Muscle of leg (tissue), 11 donors: ENCODE results near the gene JAG2. TPM values are rescaled to one million over a fixed set of nuclear protein-coding genes. Genes with fewer than 3 reads are reported as not detected.

ENCODE experiments used
- DNase-seq: peaks from one replicate; pipeline ENCODE4 v3.0.0; 2013
- H3K27ac ChIP-seq: one replicate; pipeline ENCODE4 v1.5.1; 2013; ENCODE audit warnings: mild to moderate bottlenecking, low read length, control low read depth
- H3K27me3 ChIP-seq: one replicate; pipeline ENCODE4 v1.6.1; 2013; ENCODE audit warnings: low read length; ENCODE audit not compliant: control insufficient read depth, insufficient read depth
- H3K36me3 ChIP-seq: one replicate; pipeline ENCODE4 v1.6.1; 2013; ENCODE audit warnings: low read length; ENCODE audit not compliant: control insufficient read depth, insufficient read depth
- H3K4me1 ChIP-seq: one replicate; pipeline ENCODE4 v1.6.1; 2013; ENCODE audit warnings: low read length; ENCODE audit not compliant: control insufficient read depth, insufficient read depth
- H3K4me3 ChIP-seq: one replicate; pipeline ENCODE4 v1.5.1; 2013; ENCODE audit warnings: low read length, control low read depth
- H3K9me3 ChIP-seq: replicated peaks from 2 replicates; pipeline ENCODE4 v1.6.1; 2013; ENCODE audit warnings: low read depth, low read length; ENCODE audit not compliant: control insufficient read depth
- WGBS: methylation state at CpG from one replicate; pipeline ENCODE4 v1.1.5; 2013; ENCODE audit warnings: missing lambda C conversion rate; ENCODE audit not compliant: insufficient coverage; 5-methylcytosine and 5-hydroxymethylcytosine counted together
- polyA plus RNA-seq, 8 donors: library from polyadenylated mRNA; unstranded; fragments of 120-200 nt; gene quantifications; one replicate each; pipeline versions ENCODE4 v1.2.1 to v1.2.3, GENCODE V29; 2013; ENCODE audit warnings: inconsistent platforms in 1 of 8, low replicate concordance in 1 of 8; ENCODE audit not compliant: insufficient read length in 8 of 8, insufficient read depth in 1 of 8
- total RNA-seq: library from RNA; stranded (reverse); fragments of 120-200 nt; gene quantifications from one replicate; pipeline ENCODE4 v1.2.4, GENCODE V29; 2013

JAG2 gene
- total and polyA plus RNA-seq, 9 donors: 23.8 to 53.7 (median 44.4) TPM

DNA sequence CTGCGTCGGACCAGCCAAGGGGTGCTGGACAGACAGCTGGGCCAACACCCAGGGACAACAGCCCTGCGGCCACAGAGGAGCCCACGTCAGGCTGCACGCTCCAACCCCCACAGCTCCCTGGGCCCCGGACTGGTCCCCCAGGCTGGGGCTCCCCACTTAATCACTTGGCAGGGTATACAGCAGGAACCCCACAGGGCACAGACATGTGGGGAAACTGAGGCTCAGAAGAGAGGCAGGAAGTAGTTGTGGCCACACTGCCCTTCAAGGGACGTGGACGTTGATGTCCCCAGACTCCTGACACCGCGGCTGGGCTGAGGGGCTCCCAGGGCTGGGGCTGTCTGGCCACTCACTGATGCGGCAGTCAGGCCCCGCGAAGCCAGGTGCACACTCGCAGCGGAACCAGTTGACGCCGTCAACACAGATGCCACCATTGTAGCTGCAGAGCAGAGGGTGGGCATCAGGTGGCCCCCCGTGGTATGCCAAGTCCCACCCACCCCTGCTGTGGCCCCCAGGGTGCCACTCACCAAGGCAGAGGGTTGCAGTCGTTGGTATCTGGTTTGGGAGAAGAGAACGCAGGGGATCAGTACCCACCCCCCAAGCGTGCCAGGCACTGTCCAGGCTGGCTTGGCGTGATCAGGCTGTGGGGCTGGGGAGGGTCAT, 21.5 kb downstream of the JAG2 start:
- no peak for DNase-seq
- Histone ChIP-seq H3K9me3 (no peaks in the 10 kb centered on the region), H3K4me3 (no peak overlapping the region), H3K27me3 (no peaks in the 10 kb centered on the region), H3K27ac (no peak overlapping the region), H3K36me3 (peaks cover 44% of the 10 kb centered on the region), H3K4me1 (peaks cover 16% of the 10 kb centered on the region)
- 79% methylated on average over 16 of the region's 22 CpGs for WGBS

DNA sequence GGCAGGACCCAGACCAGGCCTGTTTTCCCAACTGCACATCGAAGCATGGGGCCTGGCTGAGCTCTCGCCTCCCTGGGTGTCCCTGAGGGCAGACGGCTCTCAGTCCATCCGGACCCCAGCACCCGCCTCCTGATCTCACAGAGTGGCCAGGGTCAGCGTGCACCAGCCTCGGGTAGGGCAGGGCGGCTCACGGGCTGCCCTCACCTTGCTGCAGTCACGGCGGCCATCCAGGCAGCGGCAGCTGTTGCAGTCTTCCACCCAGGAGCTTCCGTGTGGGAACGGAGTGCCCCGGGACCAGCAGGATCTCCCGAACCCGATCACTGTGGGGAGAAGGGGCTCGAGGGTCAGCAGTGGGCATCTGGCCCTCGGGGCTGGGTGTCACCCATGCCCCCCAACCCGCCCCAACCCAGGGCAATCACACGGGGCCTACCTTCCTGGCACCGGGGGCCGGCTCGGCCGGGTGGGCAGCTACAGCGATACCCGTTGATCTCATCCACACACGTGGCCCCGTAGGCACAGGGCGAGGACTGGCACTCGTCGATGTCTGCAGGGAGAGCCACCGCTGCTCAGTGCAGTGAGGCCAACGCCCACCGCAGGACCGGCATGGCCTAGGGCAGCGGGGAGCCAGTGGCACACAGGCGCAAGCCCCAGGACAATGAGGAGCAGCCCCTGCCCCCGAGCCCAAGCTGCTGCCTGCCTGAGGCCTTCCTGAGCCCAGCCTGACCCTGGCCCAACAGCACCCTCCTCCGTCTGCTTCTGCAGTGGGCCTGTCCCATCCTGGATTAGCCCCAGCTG, 22.2 kb downstream of the JAG2 start:
- Histone ChIP-seq H3K4me1 (peaks cover 9% of the 10 kb centered on the region), H3K9me3 (no peaks in the 10 kb centered on the region), H3K4me3 (no peak overlapping the region), H3K27ac (no peak overlapping the region), H3K36me3 (peaks cover 47% of the 10 kb centered on the region), H3K27me3 (no peaks in the 10 kb centered on the region)
- DNase-seq: no peak
- 81% methylated on average over 33 of the region's 40 CpGs for WGBS

DNA sequence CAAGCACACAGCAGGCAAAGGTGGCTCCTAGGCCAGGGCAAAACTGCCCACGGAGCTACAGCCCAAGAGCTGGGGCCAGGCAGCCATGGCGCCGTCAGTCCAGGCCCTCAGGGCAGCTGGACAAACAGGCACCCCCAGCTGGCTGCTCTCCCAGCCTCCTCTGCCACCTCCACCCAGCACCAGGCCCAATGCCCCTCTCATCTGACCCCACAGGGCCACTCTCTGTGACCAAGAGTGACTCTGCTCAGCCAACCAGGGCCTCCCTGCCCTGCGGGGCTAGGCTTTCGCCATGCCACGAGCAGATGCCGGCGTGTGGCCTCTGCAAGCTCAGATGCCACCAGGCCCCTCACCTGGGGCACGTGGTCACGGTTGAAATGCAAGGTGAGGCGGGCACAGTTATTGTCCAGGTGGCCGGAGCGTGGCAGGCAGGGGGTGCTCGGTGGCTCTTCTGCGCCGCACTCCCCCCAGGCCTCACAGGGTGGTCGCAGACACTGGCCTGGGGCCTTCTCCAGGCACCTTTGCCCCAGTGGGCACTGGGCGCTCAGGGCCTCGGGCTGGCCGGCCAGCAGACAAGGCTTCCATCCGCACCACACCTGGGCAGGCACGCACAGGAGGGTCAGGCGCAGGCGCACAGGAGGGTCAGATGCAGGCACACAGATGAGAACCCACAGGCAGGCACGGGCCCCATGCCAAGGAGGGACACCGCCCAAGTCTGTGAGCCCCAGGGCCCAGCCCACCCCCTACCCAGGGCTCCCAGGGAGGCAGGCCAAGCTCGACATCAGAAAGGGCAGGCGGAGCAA, 23.0 kb downstream of the JAG2 start:
- Histone ChIP-seq H3K4me1 (peaks cover 7% of the 10 kb centered on the region), H3K27me3 (no peaks in the 10 kb centered on the region), H3K36me3 (peaks cover 46% of the 10 kb centered on the region), H3K9me3 (peaks cover 2% of the 10 kb centered on the region), H3K4me3 (no peak overlapping the region), H3K27ac (no peak overlapping the region)
- 92% methylated on average over 28 of the region's 28 CpGs for WGBS
- DNase-seq: no peak

DNA sequence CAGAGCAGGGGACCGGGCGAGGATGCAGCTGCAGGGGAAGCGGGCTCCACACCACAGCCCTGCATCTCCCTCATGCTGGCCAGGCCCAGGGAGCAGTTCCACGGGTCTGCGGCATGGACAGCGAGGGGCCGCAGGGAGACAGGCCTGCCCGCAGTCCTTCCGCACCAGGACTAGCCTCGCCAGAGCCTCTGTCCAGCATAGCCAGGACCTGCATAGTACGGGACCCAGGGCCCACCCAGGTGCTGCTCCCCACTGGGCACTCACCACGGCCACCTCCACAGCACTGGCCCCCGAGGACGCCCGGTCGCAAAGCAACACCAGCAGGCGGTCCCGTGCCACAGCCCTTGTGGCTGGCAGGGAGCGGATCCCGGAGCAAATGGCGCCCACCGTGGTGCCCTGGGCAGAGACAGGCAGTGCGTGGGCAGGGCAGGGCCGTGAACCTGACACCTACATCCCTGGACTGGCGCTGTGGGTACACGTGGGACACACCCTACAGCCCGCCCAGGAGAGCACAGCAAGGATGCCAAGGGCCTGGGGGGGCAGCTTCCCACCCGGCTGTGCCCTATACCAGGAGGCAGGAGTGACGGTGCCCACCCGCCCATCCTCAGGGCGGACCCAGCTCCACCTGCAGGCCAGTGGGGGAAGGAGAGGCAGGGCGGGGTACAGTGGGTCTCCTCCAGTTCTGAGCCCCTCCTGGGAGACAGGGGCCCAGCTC, 23.8 kb downstream of the JAG2 start:
- Histone ChIP-seq H3K9me3 (peaks cover 8% of the 10 kb centered on the region), H3K36me3 (peaks cover 47% of the 10 kb centered on the region), H3K4me1 (peaks cover 7% of the 10 kb centered on the region), H3K27ac (no peak overlapping the region), H3K27me3 (no peaks in the 10 kb centered on the region), H3K4me3 (no peak overlapping the region)
- no peak for DNase-seq
- 81% methylated on average over 29 of the region's 32 CpGs for WGBS

DNA sequence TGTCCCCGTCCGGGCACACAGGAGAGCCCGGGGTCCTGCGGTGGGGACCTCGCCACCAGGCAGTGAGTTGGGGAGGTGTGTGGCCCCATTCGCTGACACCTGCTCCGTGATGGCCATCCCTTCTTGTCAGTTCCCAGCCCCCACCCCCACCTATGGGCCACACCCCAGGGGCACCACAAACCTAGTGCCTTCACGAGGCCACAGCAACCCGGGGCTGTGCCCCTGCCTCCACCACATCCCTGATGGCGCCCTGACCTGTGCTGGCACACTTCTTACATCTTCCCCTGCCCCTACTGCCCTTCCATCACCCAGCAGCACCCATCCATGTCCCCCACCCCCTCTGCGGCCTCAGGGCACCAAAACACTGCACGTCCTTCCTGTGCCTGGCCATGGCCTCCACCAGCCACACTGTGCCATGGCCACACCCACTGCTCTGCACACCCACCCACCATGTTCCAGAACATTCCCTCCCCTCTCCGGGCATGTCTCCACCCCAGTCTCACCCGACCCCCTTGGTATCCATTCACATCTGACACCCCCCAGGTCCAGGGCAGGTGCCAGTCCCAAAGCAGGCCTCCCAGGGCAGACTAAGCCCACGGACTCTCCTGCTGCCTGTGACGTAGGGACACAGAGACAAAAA, 24.4 kb downstream of the JAG2 start:
- DNase-seq: no peak
- Histone ChIP-seq H3K36me3 (peaks cover 47% of the 10 kb centered on the region), H3K4me3 (no peak overlapping the region), H3K27me3 (no peaks in the 10 kb centered on the region), H3K27ac (no peak overlapping the region), H3K4me1 (peaks cover 7% of the 10 kb centered on the region), H3K9me3 (peaks cover 15% of the 10 kb centered on the region)
- 79% methylated on average over 10 of the region's 16 CpGs for WGBS

DNA sequence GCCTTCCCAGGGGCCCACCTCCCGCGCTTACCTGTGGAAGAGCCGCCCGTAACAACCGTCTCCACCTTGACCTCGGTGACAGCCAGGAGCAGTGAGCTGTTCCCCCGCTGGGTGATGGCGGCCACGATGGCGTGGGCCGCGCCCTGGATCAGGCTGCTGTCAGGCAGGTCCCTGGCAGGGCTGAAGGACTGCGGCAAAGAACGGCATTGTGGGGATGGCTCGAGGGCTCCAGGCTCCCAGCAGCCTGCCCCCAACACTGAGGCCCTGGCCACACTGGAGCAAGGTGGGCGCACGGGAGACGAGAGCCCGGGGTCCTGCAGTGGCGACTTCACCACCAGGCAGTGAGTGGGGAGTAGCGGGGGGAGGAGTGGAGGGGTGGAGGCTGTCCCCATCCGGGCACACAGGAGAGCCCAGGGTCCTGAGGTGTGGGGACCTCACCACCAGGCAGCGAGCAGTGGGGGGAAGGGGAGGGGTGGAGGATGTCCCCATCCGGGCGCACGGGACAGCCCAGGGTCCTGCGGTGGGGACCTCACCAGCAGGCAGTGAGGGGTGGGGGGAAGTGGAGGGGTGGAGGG, 25.0 kb downstream of the JAG2 start:
- H3K36me3 ChIP-seq: peaks cover 47% of the 10 kb centered on the region

DNA sequence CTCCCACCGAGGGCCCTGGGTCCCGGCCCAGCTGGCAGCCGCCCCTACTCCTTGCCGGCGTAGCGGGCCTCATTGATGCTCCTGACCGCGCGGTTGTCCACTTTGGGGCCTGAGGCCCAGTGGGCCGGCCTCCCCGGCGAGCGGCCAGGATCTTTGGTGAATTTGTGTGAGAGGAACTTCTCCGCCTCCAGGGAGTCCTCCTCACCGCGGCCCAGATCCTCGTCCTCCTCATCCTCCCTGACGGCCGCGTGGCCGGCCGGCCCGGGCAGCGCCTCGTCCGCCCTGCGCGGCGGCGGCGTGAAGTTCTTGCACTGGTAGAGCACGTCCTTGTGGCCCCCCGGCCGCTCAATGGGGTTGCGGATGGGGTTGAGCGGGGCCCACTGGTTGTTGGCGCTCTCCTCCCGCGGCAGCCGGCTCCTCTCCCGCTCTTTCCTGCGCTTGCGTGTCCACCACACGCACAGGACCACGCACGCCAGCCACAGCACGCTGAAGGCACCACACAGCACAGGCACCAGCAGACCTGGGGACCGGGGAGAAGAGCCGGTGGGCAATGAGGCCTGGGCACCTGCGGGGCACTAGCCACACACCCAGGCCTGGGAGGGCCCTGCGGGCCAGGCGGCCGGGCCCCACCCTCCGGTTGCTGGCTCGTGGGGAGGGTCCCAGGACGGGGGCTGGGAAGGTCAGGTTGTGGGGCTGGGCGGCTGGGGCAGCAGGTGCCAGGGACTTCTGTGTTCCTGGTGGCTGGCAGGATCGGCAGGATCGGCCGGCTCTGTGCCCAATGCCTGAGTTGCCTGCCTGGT, 25.7 kb downstream of the JAG2 start:
- WGBS: 92% methylated on average over 50 of the region's 60 CpGs
- DNase-seq: no peak
- Histone ChIP-seq H3K36me3 (peaks cover 44% of the 10 kb centered on the region), H3K27ac (no peak overlapping the region), H3K27me3 (no peaks in the 10 kb centered on the region), H3K4me3 (no peak overlapping the region), H3K9me3 (peaks cover 15% of the 10 kb centered on the region), H3K4me1 (peaks cover 7% of the 10 kb centered on the region)

More for the DNA sequence above, 25.0 kb downstream of the JAG2 start:
- 92% methylated on average over 25 of the region's 27 CpGs for WGBS
- Histone ChIP-seq H3K27ac (no peak overlapping the region), H3K4me3 (no peak overlapping the region), H3K4me1 (peaks cover 7% of the 10 kb centered on the region), H3K27me3 (no peaks in the 10 kb centered on the region), H3K9me3 (peaks cover 15% of the 10 kb centered on the region)
- DNase-seq: no peak

DNA sequence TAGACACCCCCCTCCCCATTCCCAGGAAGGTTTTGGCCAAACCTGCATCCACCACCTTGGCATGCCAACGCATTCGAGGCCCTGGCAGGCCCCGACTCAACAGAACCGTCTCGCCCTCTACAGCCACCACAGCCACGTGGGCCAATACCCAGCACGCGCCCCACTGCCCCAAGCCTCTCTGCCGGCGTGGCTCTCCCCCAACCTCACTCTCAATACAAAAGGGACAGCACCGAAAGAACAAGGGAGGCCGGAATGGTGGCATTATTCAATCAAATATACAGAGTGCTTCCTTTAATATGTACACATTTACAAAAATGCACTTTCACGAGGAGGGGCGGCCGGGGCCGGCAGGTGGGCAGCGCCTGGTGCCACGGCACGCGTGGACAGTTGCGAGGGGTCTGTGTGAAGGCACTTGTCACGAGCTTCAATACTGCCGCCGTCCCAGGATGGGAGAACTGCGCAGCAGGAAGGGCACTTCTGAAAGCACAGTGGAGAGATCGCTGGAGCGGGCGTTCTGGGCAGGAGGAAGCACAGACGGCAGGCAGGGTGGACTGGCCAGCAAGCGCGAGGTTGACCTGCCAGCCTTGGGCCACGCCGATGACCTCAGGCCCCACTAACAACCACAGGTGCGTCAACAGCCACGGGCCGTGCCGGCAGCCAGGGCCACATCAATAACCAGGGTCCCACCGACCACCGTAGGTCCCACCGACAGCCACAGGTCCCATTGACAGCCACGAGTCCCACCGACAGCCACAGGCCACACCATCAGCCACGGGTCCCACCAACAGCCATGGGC, 26.9 kb downstream of the JAG2 start:
- peaks cover under 1% of the 10 kb centered on the region for H3K4me1 ChIP-seq
- no peak for DNase-seq
- no peaks in the 10 kb centered on the region for H3K27me3 ChIP-seq
- H3K9me3 ChIP-seq: peaks cover 15% of the 10 kb centered on the region
- H3K36me3 ChIP-seq: peaks cover 39% of the 10 kb centered on the region
- 90% methylated on average over 41 of the region's 43 CpGs for WGBS
- H3K4me3 ChIP-seq: no peak overlapping the region
- no peak overlapping the region for H3K27ac ChIP-seq
